Fibroblast of lung (primary cell): ENCODE results near the gene MGAT5. TPM values are rescaled to one million over a fixed set of nuclear protein-coding genes. Genes with fewer than 3 reads are reported as not detected.
A peak's percentile ranks its signal among the peaks of the same experiment; 100 is the strongest.

Experiments
- DNase-seq, 2 donors: peaks; one replicate each; pipeline versions ENCODE4 v3.0.0 to v3.0.0-alpha.2; 2010; ENCODE audit warnings: low read depth in 2 of 2
- H2AFZ ChIP-seq: 2 replicates; pipeline ENCODE4 v1.5.1; 2012; ENCODE audit warnings: low read length, control low read depth, inconsistent platforms
- H3K27ac ChIP-seq: 2 replicates; pipeline ENCODE4 v1.5.1; 2011; ENCODE audit warnings: low read length, control low read depth; ENCODE audit not compliant: insufficient read depth
- H3K27me3 ChIP-seq: 2 replicates; pipeline ENCODE4 v1.5.1; 2011; ENCODE audit warnings: mild to moderate bottlenecking, low read length; ENCODE audit not compliant: control insufficient read depth, insufficient read depth
- H3K36me3 ChIP-seq: 2 replicates; pipeline ENCODE4 v1.5.1; 2011; ENCODE audit warnings: low read length; ENCODE audit not compliant: control insufficient read depth, insufficient read depth
- H3K4me1 ChIP-seq: 2 replicates; pipeline ENCODE4 v1.5.1; 2011; ENCODE audit warnings: low read length; ENCODE audit not compliant: control insufficient read depth, insufficient read depth; ENCODE audit errors: extremely low read depth
- H3K4me2 ChIP-seq: 2 replicates; pipeline ENCODE4 v1.5.1; 2011; ENCODE audit warnings: low read length, control low read depth; ENCODE audit not compliant: insufficient read depth; ENCODE audit errors: extremely low read depth
- H3K4me3 ChIP-seq, 4 experiments: fragments of 200-600 bp in 1 of 4; sonication (generic) in 1 of 4; replicated peaks in 1 of 4; 2 replicates each; pipeline ENCODE4 v1.5.1; 2011 to 2016; ENCODE audit warnings: low read length in 4 of 4, low read depth in 3 of 4, mild to moderate bottlenecking in 3 of 4, control low read depth in 2 of 4, inconsistent platforms in 1 of 4, mixed read lengths in 1 of 4; ENCODE audit not compliant: insufficient read depth in 1 of 4; ENCODE audit errors: control extremely low read depth in 1 of 4
- H3K79me2 ChIP-seq: 2 replicates; pipeline ENCODE4 v1.5.1; 2012; ENCODE audit warnings: mild to moderate bottlenecking, low read length, inconsistent platforms; ENCODE audit not compliant: control insufficient read depth, insufficient read depth
- H3K9ac ChIP-seq: 2 replicates; pipeline ENCODE4 v1.5.1; 2011; ENCODE audit warnings: mild to moderate bottlenecking, low read length, control low read depth; ENCODE audit not compliant: insufficient read depth
- H3K9me3 ChIP-seq: 2 replicates; pipeline ENCODE4 v1.5.1; 2012; ENCODE audit warnings: low read depth, low read length; ENCODE audit not compliant: control insufficient read depth, insufficient read depth
- H4K20me1 ChIP-seq: 2 replicates; pipeline ENCODE4 v1.5.1; 2011; ENCODE audit warnings: low read length; ENCODE audit not compliant: control insufficient read depth, insufficient read depth; ENCODE audit errors: extremely low read depth
- EZH2 ChIP-seq: IDR thresholded peaks from 2 replicates; pipeline ENCODE4 v1.5.1; 2012; ENCODE audit warnings: low read length, control low read depth, mild to moderate bottlenecking; ENCODE audit errors: missing control alignments
- polyA plus RNA-seq, 2 donors: library from polyadenylated mRNA; depleted of rRNA in 1 of 2; stranded (reverse) in 1 of 2; unstranded in 1 of 2; fragments of >200 nt; gene quantifications; 2 replicates each; pipeline ENCODE4 v1.2.1, GENCODE V29; 2011 to 2012; ENCODE audit warnings: missing spikeins in 1 of 2
- total RNA-seq: library from RNA; depleted of rRNA; stranded (reverse); fragments of >200 nt; gene quantifications from 2 replicates; pipeline ENCODE4 v1.2.1, GENCODE V29; 2014
- TF ChIP-seq, protein P1 (sequence below), 2 donors: IDR thresholded peaks in 1 of 2; conservative IDR thresholded peaks in 1 of 2; 1 replicate in 1 of 2; 2 replicates in 1 of 2; pipeline ENCODE4 v1.5.1; 2011 to 2012; ENCODE audit warnings: low read length in 2 of 2, control low read depth in 1 of 2, inconsistent platforms in 1 of 2, low read depth in 1 of 2, mild to moderate bottlenecking in 1 of 2

Gene MGAT5
- total and polyA plus RNA-seq, 2 donors (not counting 1 experiment from before 2014, with no cell fraction given) = 270 to 301 TPM

GRCh38 chr2:134244587-134244986, 9.3 kb upstream of the MGAT5 start:
- Histone ChIP-seq H3K4me2 (no peak overlapping the region), H3K27me3 (no peaks in the 10 kb centered on the region), H3K4me1 (peaks cover 10% of the 10 kb centered on the region), H3K9ac (no peak overlapping the region), H3K27ac (no peak overlapping the region), H2AFZ (no peak overlapping the region), H3K79me2 (peaks cover 37% of the 10 kb centered on the region), H4K20me1 (no peaks in the 10 kb centered on the region), H3K36me3 (no peaks in the 10 kb centered on the region), H3K4me3 (no peak overlapping the region), H3K9me3 (no peaks in the 10 kb centered on the region)
- DNase-seq = no peak
- TF ChIP-seq EZH2 = no peak
- TF ChIP-seq, protein P1, sequence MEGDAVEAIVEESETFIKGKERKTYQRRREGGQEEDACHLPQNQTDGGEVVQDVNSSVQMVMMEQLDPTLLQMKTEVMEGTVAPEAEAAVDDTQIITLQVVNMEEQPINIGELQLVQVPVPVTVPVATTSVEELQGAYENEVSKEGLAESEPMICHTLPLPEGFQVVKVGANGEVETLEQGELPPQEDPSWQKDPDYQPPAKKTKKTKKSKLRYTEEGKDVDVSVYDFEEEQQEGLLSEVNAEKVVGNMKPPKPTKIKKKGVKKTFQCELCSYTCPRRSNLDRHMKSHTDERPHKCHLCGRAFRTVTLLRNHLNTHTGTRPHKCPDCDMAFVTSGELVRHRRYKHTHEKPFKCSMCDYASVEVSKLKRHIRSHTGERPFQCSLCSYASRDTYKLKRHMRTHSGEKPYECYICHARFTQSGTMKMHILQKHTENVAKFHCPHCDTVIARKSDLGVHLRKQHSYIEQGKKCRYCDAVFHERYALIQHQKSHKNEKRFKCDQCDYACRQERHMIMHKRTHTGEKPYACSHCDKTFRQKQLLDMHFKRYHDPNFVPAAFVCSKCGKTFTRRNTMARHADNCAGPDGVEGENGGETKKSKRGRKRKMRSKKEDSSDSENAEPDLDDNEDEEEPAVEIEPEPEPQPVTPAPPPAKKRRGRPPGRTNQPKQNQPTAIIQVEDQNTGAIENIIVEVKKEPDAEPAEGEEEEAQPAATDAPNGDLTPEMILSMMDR (conservative IDR thresholded peaks at IDR 0.05 in 1 of 2, IDR thresholded peaks at IDR 0.05 in 1 of 2; ENCODE audit: low read depth in 1 of 2, low read length in 2 of 2) = no peak

DNA sequence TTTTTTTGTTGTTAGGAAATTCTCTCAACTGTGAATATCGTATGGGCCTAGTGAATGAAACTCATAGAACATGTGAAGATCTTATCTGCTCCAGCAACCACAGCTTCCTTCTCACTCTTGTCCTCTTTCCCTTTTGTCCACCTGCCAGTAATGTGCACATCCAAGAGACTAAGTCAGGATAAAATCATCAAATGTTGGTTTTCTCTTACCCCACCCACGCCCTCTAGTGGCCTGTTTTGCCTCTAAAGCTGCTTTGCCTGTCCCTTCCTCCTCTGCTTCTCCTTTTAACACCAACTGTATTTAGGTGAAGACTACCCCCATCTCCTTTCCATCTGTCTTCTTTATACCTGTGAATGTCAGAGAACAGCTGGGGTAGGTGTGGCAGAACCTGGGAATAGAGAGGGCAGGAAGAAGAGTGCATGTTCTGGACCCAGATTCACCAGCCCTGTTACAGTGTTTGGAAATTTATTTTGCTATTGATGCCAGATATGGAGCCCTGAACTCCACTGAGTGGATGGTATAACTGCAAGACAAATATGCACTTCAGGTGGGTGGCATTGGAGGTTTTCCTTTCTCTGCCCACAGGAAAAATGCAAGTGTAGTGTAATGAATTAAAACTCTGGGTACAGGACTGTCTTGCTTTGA, 8.4 kb upstream of the MGAT5 start:
- TF ChIP-seq, protein P1 (conservative IDR thresholded peaks at IDR 0.05 in 1 of 2, IDR thresholded peaks at IDR 0.05 in 1 of 2; ENCODE audit: low read depth in 1 of 2, low read length in 2 of 2) = peak; percentile 80 to 91
- no peak for TF ChIP-seq EZH2

GRCh38 chr2:134246154-134246874, 7.6 kb upstream of the MGAT5 start:
- H3K27me3 ChIP-seq = no peaks in the 10 kb centered on the region
- H3K4me3 ChIP-seq = no peak overlapping the region
- no peak for TF ChIP-seq EZH2
- TF ChIP-seq, protein P1 (conservative IDR thresholded peaks at IDR 0.05 in 1 of 2, IDR thresholded peaks at IDR 0.05 in 1 of 2; ENCODE audit: low read depth in 1 of 2, low read length in 2 of 2) = no peak
- no peaks in the 10 kb centered on the region for H4K20me1 ChIP-seq
- H3K27ac ChIP-seq = no peak overlapping the region
- DNase-seq = no peak
- H3K9me3 ChIP-seq = no peaks in the 10 kb centered on the region
- H3K4me2 ChIP-seq = no peak overlapping the region
- no peak overlapping the region for H3K9ac ChIP-seq
- peaks cover 43% of the 10 kb centered on the region for H3K79me2 ChIP-seq
- no peak overlapping the region for H2AFZ ChIP-seq
- no peaks in the 10 kb centered on the region for H3K36me3 ChIP-seq
- peaks cover 5% of the 10 kb centered on the region for H3K4me1 ChIP-seq

More for the DNA sequence above, 8.4 kb upstream of the MGAT5 start:
- no peak overlapping the region for H3K4me2 ChIP-seq
- H3K27me3 ChIP-seq = no peaks in the 10 kb centered on the region
- no peak overlapping the region for H3K4me3 ChIP-seq
- H2AFZ ChIP-seq = no peak overlapping the region
- DNase-seq = peak; percentile 62 to 75
- peaks cover 40% of the 10 kb centered on the region for H3K79me2 ChIP-seq
- H3K9ac ChIP-seq = no peak overlapping the region
- H3K27ac ChIP-seq = no peak overlapping the region
- H3K9me3 ChIP-seq = no peaks in the 10 kb centered on the region
- H4K20me1 ChIP-seq = no peaks in the 10 kb centered on the region
- peaks cover 5% of the 10 kb centered on the region for H3K4me1 ChIP-seq
- H3K36me3 ChIP-seq = no peaks in the 10 kb centered on the region
